WTC11 (cell line): ENCODE measurements around the gene KDM4B. TPM values are rescaled to one million over a fixed set of nuclear protein-coding genes. Genes with fewer than 3 reads are reported as not detected.
A peak's percentile ranks its signal among the peaks of the same experiment; 100 is the strongest.

ENCODE experiments used
- ATAC-seq: fragments of 200-7000 bp; cut with Tn5 transposase; 2 replicates; pipeline ENCODE4 v1.10.0; 2021; ENCODE audit warnings: mild to moderate bottlenecking, moderate library complexity
- CTCF ChIA-PET: fragments of 300-600 bp; sonication (Branson Sonifier 250); formaldehyde crosslinking; loops from one replicate; lab custom pipeline; 2021; ENCODE audit warnings: antibody characterized with exemption; lab: Charles Lee
- POLR2A ChIA-PET: fragments of 350-600 bp; sonication (Branson Sonifier 250); formaldehyde crosslinking; loops from one replicate; lab custom pipeline; 2021; ENCODE audit warnings: antibody characterized with exemption; lab: Charles Lee
- DNase-seq: peaks from one replicate; pipeline ENCODE4 v3.0.0; 2021; ENCODE audit warnings: low spot score
- H3K27ac Mint-ChIP-seq: 2 replicates; pipeline ENCODE4 v1.8.0; 2021; ENCODE audit warnings: mixed read lengths
- H3K27me3 Mint-ChIP-seq: 2 replicates; pipeline ENCODE4 v1.8.0; 2021; ENCODE audit warnings: low read depth, mild to moderate bottlenecking, moderate library complexity, mixed read lengths
- H3K36me3 Mint-ChIP-seq: 2 replicates; pipeline ENCODE4 v1.8.0; 2021; ENCODE audit warnings: mixed read lengths
- H3K4me1 Mint-ChIP-seq: 2 replicates; pipeline ENCODE4 v1.8.0; 2022; ENCODE audit warnings: mixed read lengths
- H3K4me3 Mint-ChIP-seq: 2 replicates; pipeline ENCODE4 v1.8.0; 2021; ENCODE audit warnings: mild to moderate bottlenecking, moderate library complexity, mixed read lengths
- H3K9me3 Mint-ChIP-seq: 2 replicates; pipeline ENCODE4 v1.8.0; 2021; ENCODE audit warnings: mixed read lengths
- FOXK1 ChIP-seq: sonication (generic); formaldehyde crosslinking; IDR thresholded peaks from 2 replicates; pipeline ENCODE4 v1.8.0; 2022; ENCODE audit warnings: mild to moderate bottlenecking, moderate library complexity, missing genetic modification reagents
- FOXP1 ChIP-seq: sonication (generic); formaldehyde crosslinking; IDR thresholded peaks from 2 replicates; pipeline ENCODE4 v1.8.0; 2022; ENCODE audit warnings: missing genetic modification reagents, mild to moderate bottlenecking, moderate library complexity, borderline replicate concordance
- GABPB1 ChIP-seq: sonication (generic); formaldehyde crosslinking; IDR thresholded peaks from 2 replicates; pipeline ENCODE4 v1.8.1; 2023; ENCODE audit warnings: mild to moderate bottlenecking, missing genetic modification reagents
- NFYB ChIP-seq: sonication (generic); formaldehyde crosslinking; conservative IDR thresholded peaks from 2 replicates; pipeline ENCODE4 v1.8.0; 2022; ENCODE audit warnings: low read depth, missing genetic modification reagents
- RORB ChIP-seq: fragments of 250-450 bp; sonication (Bioruptor Pico); IDR thresholded peaks from 2 replicates; pipeline ENCODE4 v1.9.0; 2021; ENCODE audit warnings: mild to moderate bottlenecking
- ZNF138 ChIP-seq: sonication (generic); formaldehyde crosslinking; conservative IDR thresholded peaks from 2 replicates; pipeline ENCODE4 v1.8.1; 2022; ENCODE audit warnings: mild to moderate bottlenecking, moderate library complexity, missing genetic modification reagents
- ZNF232 ChIP-seq: sonication (generic); formaldehyde crosslinking; IDR thresholded peaks from 2 replicates; pipeline ENCODE4 v1.8.0; 2022; ENCODE audit warnings: mild to moderate bottlenecking, missing genetic modification reagents
- ZNF263 ChIP-seq: sonication (generic); formaldehyde crosslinking; IDR thresholded peaks from 2 replicates; pipeline ENCODE4 v1.8.1; 2022; ENCODE audit warnings: low read depth, mild to moderate bottlenecking, moderate library complexity, missing genetic modification reagents
- ZNF416 ChIP-seq: fragments of 250-450 bp; sonication (Bioruptor Pico); IDR thresholded peaks from 2 replicates; pipeline ENCODE4 v1.9.0; 2021; ENCODE audit warnings: mild to moderate bottlenecking, inconsistent platforms
- total RNA-seq: library from RNA; stranded (reverse); gene quantifications from 3 replicates; pipeline ENCODE4 v1.2.3, GENCODE V29; 2021
- TF ChIP-seq, protein P1 (sequence below): sonication (generic); formaldehyde crosslinking; IDR thresholded peaks from 2 replicates; pipeline ENCODE4 v1.8.0; 2022; ENCODE audit warnings: mild to moderate bottlenecking, missing genetic modification reagents
- TF ChIP-seq, protein P2 (sequence below): sonication (generic); formaldehyde crosslinking; IDR thresholded peaks from 2 replicates; pipeline ENCODE4 v1.8.1; 2023; ENCODE audit warnings: mild to moderate bottlenecking, missing genetic modification reagents, moderate library complexity
- TF ChIP-seq, protein P3 (sequence below): sonication (generic); formaldehyde crosslinking; IDR thresholded peaks from 2 replicates; pipeline ENCODE4 v1.8.1; 2022; ENCODE audit warnings: low read depth, missing genetic modification reagents, borderline replicate concordance
- TF ChIP-seq, protein P4 (sequence below): sonication (generic); formaldehyde crosslinking; IDR thresholded peaks from 2 replicates; pipeline ENCODE4 v1.8.0; 2022; ENCODE audit warnings: mild to moderate bottlenecking, missing genetic modification reagents
- TF ChIP-seq, protein P5 (sequence below): sonication (generic); formaldehyde crosslinking; IDR thresholded peaks from 2 replicates; pipeline ENCODE4 v1.8.0; 2022; ENCODE audit warnings: mild to moderate bottlenecking, missing genetic modification reagents
- TF ChIP-seq, protein P6 (sequence below): sonication (generic); formaldehyde crosslinking; IDR thresholded peaks from 2 replicates; pipeline ENCODE4 v1.8.1; 2023; ENCODE audit warnings: mild to moderate bottlenecking, missing genetic modification reagents
- TF ChIP-seq, protein P7 (sequence below): fragments of 250-450 bp; sonication (Bioruptor Pico); IDR thresholded peaks from 2 replicates; pipeline ENCODE4 v1.9.0; 2021; ENCODE audit warnings: mild to moderate bottlenecking

The KDM4B gene
- total RNA-seq, 1 experiment from 2014 or later: 43.2 TPM

DNA sequence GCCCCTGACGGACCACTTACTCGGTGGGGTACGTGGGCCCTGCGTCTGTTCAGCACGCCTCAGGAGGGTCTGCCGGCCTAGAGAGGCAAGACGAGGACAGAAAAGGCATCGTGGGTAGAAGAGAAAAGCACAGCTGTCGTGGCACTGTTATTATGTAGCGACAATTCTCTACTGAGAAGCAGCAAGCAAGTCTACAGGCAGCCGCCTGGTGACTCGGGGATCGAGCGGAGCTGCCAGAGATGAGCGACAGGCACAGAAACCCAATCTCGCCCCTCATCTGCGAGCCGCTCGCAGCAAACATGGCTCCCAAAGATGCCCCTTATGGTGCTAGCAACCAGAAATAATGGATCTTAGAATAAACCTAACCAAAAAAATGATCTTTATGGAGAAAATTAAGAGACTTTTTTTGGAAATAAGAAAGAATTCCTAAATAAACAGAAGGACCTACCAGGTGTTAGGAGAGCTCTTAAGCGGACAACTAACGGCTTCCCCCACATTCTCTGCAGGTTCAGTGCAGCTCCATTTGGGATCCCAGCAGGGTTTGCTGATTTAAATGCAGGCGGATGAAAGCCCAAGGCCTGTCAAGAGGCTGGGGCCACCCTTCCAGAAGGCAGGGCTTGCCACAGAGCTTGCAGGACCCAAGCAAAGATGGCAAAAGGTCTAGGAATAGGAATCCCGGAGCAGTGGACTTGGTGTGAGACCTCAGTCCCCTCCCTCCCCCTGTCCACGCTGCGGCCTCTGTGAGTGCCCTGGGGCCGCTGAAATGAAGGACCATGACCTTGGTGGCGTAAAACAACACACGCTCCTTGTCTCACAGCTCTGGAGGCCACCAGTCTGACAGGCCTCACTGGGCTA, 152.6 kb downstream of the KDM4B start (continued):
- TF ChIP-seq, protein P1, sequence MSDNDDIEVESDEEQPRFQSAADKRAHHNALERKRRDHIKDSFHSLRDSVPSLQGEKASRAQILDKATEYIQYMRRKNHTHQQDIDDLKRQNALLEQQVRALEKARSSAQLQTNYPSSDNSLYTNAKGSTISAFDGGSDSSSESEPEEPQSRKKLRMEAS (CRISPR knock-in tag): no peak
- TF ChIP-seq, protein P2, sequence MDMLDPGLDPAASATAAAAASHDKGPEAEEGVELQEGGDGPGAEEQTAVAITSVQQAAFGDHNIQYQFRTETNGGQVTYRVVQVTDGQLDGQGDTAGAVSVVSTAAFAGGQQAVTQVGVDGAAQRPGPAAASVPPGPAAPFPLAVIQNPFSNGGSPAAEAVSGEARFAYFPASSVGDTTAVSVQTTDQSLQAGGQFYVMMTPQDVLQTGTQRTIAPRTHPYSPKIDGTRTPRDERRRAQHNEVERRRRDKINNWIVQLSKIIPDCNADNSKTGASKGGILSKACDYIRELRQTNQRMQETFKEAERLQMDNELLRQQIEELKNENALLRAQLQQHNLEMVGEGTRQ (CRISPR knock-in tag): no peak
- TF ChIP-seq, protein P3, sequence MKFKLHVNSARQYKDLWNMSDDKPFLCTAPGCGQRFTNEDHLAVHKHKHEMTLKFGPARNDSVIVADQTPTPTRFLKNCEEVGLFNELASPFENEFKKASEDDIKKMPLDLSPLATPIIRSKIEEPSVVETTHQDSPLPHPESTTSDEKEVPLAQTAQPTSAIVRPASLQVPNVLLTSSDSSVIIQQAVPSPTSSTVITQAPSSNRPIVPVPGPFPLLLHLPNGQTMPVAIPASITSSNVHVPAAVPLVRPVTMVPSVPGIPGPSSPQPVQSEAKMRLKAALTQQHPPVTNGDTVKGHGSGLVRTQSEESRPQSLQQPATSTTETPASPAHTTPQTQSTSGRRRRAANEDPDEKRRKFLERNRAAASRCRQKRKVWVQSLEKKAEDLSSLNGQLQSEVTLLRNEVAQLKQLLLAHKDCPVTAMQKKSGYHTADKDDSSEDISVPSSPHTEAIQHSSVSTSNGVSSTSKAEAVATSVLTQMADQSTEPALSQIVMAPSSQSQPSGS (CRISPR knock-in tag): no peak
- TF ChIP-seq, all 79 proteins: peak for 0

DNA sequence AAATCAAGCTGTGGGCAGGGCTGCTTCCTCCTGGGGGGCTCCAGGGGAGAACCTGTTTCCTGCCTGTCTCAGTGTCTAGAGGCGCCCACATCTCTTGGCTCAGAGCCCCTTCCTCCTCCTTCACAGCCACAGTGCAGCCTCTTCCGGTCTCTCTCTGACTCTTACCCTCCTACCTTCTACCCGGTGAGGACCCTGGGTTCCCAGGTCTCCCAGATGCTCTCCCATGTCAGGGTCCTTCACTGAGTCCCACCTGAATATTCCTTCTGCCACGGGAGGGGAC, 153.1 kb downstream of the KDM4B start:
- CTCF ChIA-PET: interaction anchor here (0.6 to 1.2 kb wide), 5 partner anchors 9 to 363 kb away, joined by 3 to 6 read pairs (median 3); no protein-coding TSS in a partner anchor
- POLR2A ChIA-PET: interaction anchor here (0.7 kb wide), 1 partner anchor 17 kb away, joined by 3 read pairs; no protein-coding TSS in a partner anchor
- Mint-ChIP-seq H3K4me1 (peaks cover 48% of the 10 kb centered on the region), H3K27me3 (no peaks in the 10 kb centered on the region), H3K4me3 (no peak overlapping the region), H3K27ac (peak overlapping the region; percentile 34; the same call in 1 of the 2 replicates), H3K36me3 (peaks cover 6% of the 10 kb centered on the region; the same call in 1 of the 2 replicates), H3K9me3 (no peaks in the 10 kb centered on the region)
- TF ChIP-seq, protein P4, sequence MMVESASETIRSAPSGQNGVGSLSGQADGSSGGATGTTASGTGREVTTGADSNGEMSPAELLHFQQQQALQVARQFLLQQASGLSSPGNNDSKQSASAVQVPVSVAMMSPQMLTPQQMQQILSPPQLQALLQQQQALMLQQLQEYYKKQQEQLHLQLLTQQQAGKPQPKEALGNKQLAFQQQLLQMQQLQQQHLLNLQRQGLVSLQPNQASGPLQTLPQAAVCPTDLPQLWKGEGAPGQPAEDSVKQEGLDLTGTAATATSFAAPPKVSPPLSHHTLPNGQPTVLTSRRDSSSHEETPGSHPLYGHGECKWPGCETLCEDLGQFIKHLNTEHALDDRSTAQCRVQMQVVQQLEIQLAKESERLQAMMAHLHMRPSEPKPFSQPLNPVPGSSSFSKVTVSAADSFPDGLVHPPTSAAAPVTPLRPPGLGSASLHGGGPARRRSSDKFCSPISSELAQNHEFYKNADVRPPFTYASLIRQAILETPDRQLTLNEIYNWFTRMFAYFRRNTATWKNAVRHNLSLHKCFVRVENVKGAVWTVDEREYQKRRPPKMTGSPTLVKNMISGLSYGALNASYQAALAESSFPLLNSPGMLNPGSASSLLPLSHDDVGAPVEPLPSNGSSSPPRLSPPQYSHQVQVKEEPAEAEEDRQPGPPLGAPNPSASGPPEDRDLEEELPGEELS (CRISPR knock-in tag): no peak
- no peak for TF ChIP-seq NFYB (CRISPR knock-in tag)
- no peak for TF ChIP-seq ZNF232 (CRISPR knock-in tag)
- TF ChIP-seq, protein P5, sequence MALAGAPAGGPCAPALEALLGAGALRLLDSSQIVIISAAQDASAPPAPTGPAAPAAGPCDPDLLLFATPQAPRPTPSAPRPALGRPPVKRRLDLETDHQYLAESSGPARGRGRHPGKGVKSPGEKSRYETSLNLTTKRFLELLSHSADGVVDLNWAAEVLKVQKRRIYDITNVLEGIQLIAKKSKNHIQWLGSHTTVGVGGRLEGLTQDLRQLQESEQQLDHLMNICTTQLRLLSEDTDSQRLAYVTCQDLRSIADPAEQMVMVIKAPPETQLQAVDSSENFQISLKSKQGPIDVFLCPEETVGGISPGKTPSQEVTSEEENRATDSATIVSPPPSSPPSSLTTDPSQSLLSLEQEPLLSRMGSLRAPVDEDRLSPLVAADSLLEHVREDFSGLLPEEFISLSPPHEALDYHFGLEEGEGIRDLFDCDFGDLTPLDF (CRISPR knock-in tag): no peak
- no peak for TF ChIP-seq ZNF263 (CRISPR knock-in tag)
- TF ChIP-seq, protein P2 (CRISPR knock-in tag): no peak
- TF ChIP-seq, protein P6, sequence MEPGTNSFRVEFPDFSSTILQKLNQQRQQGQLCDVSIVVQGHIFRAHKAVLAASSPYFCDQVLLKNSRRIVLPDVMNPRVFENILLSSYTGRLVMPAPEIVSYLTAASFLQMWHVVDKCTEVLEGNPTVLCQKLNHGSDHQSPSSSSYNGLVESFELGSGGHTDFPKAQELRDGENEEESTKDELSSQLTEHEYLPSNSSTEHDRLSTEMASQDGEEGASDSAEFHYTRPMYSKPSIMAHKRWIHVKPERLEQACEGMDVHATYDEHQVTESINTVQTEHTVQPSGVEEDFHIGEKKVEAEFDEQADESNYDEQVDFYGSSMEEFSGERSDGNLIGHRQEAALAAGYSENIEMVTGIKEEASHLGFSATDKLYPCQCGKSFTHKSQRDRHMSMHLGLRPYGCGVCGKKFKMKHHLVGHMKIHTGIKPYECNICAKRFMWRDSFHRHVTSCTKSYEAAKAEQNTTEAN: no peak
- TF ChIP-seq, protein P7, sequence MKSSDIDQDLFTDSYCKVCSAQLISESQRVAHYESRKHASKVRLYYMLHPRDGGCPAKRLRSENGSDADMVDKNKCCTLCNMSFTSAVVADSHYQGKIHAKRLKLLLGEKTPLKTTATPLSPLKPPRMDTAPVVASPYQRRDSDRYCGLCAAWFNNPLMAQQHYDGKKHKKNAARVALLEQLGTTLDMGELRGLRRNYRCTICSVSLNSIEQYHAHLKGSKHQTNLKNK (CRISPR knock-in tag): no peak
- TF ChIP-seq ZNF138 (CRISPR knock-in tag): no peak
- TF ChIP-seq GABPB1 (CRISPR knock-in tag): no peak
- no peak for TF ChIP-seq ZNF416 (CRISPR knock-in tag)
- TF ChIP-seq FOXK1 (CRISPR knock-in tag): no peak
- no peak for TF ChIP-seq RORB (CRISPR knock-in tag)
- no peak for TF ChIP-seq FOXP1 (CRISPR knock-in tag)
- ATAC-seq: no peak
- no peak for DNase-seq
